ENCODE results near the gene TSPOAP1. TPM values are rescaled to one million over a fixed set of nuclear protein-coding genes. Genes with fewer than 3 reads are reported as not detected.

Gene TSPOAP1
- total and polyA plus RNA-seq, 10 of the 15 experiments (the other 5 are each of a cell fraction or from before 2014, with no cell fraction given) = 0.58 to 16.4 (median 4.2) TPM; not detected in 1

DNA sequence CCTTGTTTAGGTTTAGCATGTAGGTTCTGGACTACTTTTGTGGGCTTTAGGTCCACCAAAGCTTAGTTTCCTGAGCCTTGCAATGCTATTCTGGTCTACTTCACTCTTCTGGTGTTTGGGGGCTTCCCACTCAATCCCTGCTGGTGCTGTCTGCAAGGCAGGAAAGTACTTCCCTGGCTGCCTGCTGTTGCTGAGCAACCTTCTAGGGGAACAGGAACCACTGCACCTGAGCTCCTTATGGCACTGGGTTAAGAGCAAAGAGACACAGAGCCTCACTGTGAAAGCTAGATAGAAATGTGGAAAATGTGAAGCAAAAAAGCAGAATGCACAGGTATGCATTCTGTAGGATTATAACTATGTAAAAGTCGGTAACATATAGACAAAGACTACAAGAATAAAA is 64.8 kb downstream of the TSPOAP1 start (continued):
- no peak for TF ChIP-seq MYC (IDR thresholded peaks at IDR 0.05; ENCODE audit: insufficient read depth, insufficient read length, insufficient replicate concordance, low read length, severe bottlenecking)
- TF ChIP-seq BMI1 (IDR thresholded peaks at IDR 0.05; ENCODE audit: borderline replicate concordance) = no peak
- no peak for TF ChIP-seq NFYB (IDR thresholded peaks at IDR 0.05; ENCODE audit: insufficient read depth, low read depth, low read length)
- TF ChIP-seq TARDBP (IDR thresholded peaks at IDR 0.05; ENCODE audit: borderline replicate concordance) = no peak
- no peak for TF ChIP-seq PAX5 (IDR thresholded peaks at IDR 0.05; ENCODE audit: borderline replicate concordance, low read depth, low read length)
- no peak for TF ChIP-seq BHLHE40 (IDR thresholded peaks at IDR 0.05; ENCODE audit: borderline replicate concordance in 1 of 2, low read depth in 2 of 2, low read length in 1 of 2)

DNA sequence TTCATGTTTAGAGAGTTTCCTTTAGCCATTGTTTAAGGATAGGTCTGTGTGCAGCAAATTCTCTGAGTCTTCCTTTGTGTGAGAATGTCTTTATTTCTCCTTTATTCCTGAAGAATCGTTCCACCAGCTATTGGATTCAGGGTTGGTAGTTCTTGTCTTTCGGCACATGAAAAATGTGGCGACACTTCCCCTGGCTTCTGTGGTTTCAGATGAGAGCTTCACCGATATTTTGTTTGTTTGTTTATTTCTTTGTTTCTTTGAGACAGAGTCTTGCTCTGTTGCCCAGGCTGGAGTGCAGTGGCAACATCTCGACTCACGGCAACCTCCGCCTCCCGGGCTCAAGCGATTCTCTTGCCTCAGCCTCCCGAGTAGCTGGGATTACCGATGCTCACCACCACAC is 66.4 kb downstream of the TSPOAP1 start:
- no peaks in the 10 kb centered on the region for H3K36me3 ChIP-seq (ENCODE audit: control insufficient read depth in 2 of 2, insufficient read depth in 2 of 2, low read length in 1 of 2)
- ChIA-PET SMC1A (ENCODE audit: uncharacterized antibody, unreplicated experiment) (no interaction called here), POLR2A (no interaction called here), CTCF (no interaction called here), RAD21 (ENCODE audit: unreplicated experiment) (no interaction called here)
- no peaks in the 10 kb centered on the region for H3K4me1 ChIP-seq (ENCODE audit: control insufficient read depth, insufficient read depth, low read length)
- H3K27ac ChIP-seq (ENCODE audit: control insufficient read depth, insufficient read depth) = no peak overlapping the region
- FAIRE-seq (no peak), DNase-seq (ENCODE audit: low read depth, low spot score) (no peak), ATAC-seq (no peak)
- H2AFZ ChIP-seq (ENCODE audit: control insufficient read depth, low read depth, low read length) = no peak overlapping the region
- TF ChIP-seq, protein P1, sequence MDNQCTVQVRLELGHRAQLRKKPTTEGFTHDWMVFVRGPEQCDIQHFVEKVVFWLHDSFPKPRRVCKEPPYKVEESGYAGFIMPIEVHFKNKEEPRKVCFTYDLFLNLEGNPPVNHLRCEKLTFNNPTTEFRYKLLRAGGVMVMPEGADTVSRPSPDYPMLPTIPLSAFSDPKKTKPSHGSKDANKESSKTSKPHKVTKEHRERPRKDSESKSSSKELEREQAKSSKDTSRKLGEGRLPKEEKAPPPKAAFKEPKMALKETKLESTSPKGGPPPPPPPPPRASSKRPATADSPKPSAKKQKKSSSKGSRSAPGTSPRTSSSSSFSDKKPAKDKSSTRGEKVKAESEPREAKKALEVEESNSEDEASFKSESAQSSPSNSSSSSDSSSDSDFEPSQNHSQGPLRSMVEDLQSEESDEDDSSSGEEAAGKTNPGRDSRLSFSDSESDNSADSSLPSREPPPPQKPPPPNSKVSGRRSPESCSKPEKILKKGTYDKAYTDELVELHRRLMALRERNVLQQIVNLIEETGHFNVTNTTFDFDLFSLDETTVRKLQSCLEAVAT (IDR thresholded peaks at IDR 0.05) = no peak
- TF ChIP-seq NFYB (IDR thresholded peaks at IDR 0.05; ENCODE audit: insufficient read depth, low read depth, low read length) (no peak), FOS (IDR thresholded peaks at IDR 0.05; ENCODE audit: borderline replicate concordance, extremely low read depth, insufficient read length) (no peak), CREM (IDR thresholded peaks at IDR 0.05; ENCODE audit: low read depth) (no peak), MYC (IDR thresholded peaks at IDR 0.05; ENCODE audit: insufficient read depth, insufficient read length, insufficient replicate concordance, low read length, severe bottlenecking) (no peak), POLR2A (IDR thresholded peaks at IDR 0.05; ENCODE audit: low read depth, low read length) (no peak), EGR1 (IDR thresholded peaks at IDR 0.05; ENCODE audit: borderline replicate concordance in 1 of 2, low read depth in 2 of 2, low read length in 2 of 2) (no peak), ETV6 (conservative IDR thresholded peaks at IDR 0.05 in 1 of 2, IDR thresholded peaks at IDR 0.05 in 1 of 2; ENCODE audit: borderline replicate concordance in 1 of 2, low read depth in 1 of 2) (no peak), FOXK2 (IDR thresholded peaks at IDR 0.05) (no peak), EP300 (IDR thresholded peaks at IDR 0.05; ENCODE audit: borderline replicate concordance in 1 of 2, control insufficient read depth in 1 of 2, low read depth in 2 of 2, low read length in 2 of 2) (no peak), SMAD1 (IDR thresholded peaks at IDR 0.05; ENCODE audit: low read depth, partially characterized antibody) (no peak), RELA (IDR thresholded peaks at IDR 0.05; ENCODE audit: borderline replicate concordance, partially characterized antibody) (no peak), NFYA (IDR thresholded peaks at IDR 0.05; ENCODE audit: borderline replicate concordance, low read depth, low read length) (no peak), SP1 (IDR thresholded peaks at IDR 0.05; ENCODE audit: low read depth, low read length) (no peak)
- H3K27me3 ChIP-seq (replicated peaks in 1 of 2; ENCODE audit: control insufficient read depth in 2 of 2, insufficient read depth in 2 of 2, low read length in 1 of 2) = peaks cover 2 to 7% of the 10 kb centered on the region in 2 experiments; a peak in 2 of 4 replicates
- 74% methylated on average over 11 of the region's 11 CpGs for WGBS (ENCODE audit: insufficient coverage, insufficient replicate concordance, low lambda C conversion rate, missing lambda C conversion rate)
- no peaks in the 10 kb centered on the region for H3K79me2 ChIP-seq (ENCODE audit: control insufficient read depth, insufficient read depth, low read length)
- in situ Hi-C loops (cut with MboI) = no loop called here
- no peaks in the 10 kb centered on the region for H3K9me3 ChIP-seq (replicated peaks; ENCODE audit: control insufficient read depth, insufficient read depth, low read length)
- H3K9ac ChIP-seq (ENCODE audit: control insufficient read depth, insufficient read depth, low read length) = no peak overlapping the region
- H4K20me1 ChIP-seq (ENCODE audit: control insufficient read depth, insufficient read depth) = no peaks in the 10 kb centered on the region
- BruUV-seq (replicated peaks) = no TSS peak
- intact Hi-C loops (cut with micrococcal nuclease; ENCODE audit: unreplicated experiment) = no loop called here
- no peak overlapping the region for H3K4me3 ChIP-seq
- no peak overlapping the region for H3K4me2 ChIP-seq (ENCODE audit: control insufficient read depth, insufficient read depth)

Data from GM12878 (cell line).